Activated naive CD4-positive, alpha-beta T cell (primary cell): ENCODE data around the gene GOLGA8G.
"Not testable (repeated sequence)": the region's sequence is repeated elsewhere in the genome, so short reads cannot be mapped to it uniquely, and the experiment has no call there.

ENCODE experiments used
- DNase-seq, 4 experiments: peaks; one replicate each; lab custom pipeline; 2025; lab: John Stamatoyannopoulos, UW

GOLGA8G gene, protein sequence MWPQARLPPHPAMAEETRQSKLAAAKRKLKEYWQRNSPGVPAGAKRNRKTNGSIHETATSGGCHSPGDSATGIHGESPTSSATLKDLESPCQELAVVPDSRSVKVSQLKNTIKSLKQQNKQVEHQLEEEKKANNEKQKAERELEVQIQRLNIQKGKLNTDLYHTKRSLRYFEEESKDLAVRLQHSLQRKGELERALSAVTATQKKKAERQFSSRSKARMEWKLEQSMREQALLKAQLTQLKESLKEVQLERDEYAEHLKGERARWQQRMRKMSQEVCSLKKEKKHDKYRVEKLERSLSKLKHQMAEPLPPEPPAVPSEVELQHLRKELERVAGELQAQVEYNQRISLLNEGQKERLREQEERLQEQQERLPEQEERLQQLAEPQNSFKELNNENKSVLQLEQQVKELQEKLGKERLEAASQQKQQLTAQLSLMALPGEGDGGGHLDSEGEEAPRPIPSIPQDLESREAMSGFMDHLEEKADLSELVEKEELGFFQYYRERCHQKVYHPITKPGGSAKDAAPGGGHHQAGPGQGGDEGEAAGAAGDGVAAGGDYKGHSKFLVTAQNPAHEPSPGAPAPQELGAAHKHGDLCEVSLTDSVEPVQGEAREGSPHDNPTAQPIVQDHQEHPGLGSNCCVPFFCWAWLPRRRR

DNA sequence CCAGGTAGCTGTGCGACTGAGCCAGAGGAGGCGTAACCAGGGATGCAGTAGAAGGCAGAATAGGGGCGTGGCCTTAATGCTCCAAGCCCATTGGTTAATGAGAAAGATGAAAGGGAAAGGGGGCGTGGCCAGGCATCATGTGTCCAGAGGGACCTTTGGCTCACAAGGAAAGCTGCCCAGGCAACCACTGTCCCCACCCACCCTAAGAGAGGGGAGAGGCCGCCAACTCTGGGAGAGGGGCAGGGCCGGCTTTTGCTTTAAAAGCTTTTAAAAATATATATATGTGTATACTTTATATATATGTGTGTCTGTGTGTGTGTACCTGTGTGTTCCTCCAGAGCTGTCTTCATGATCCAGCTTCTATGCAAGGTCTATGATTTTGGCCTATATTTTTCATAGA is at the start of gene GOLGA8G:
TSS of gene GOLGA8G (minus strand) at position 18 of the 400 bp plus-strand sequence. CDS start 62 bp downstream, outside the sequence.
- not testable (repeated sequence) for DNase-seq

- DNase-seq: not testable (repeated sequence)
Observed at GRCh38 chr15:28573351-28573750, 40.6 kb upstream of the GOLGA8G start.

- DNase-seq: not testable (repeated sequence)
Observed at GRCh38 chr15:28553268-28553667, 20.5 kb upstream of the GOLGA8G start, which contains the start of gene GOLGA6L25. GOLGA6L25 (plus strand) TSS chr15:28553568; CDS start chr15:28553629, 61 bp downstream.

GRCh38 chr15:28515208-28515607 is 17.6 kb downstream of the GOLGA8G start:
- DNase-seq: not testable (repeated sequence)

DNA sequence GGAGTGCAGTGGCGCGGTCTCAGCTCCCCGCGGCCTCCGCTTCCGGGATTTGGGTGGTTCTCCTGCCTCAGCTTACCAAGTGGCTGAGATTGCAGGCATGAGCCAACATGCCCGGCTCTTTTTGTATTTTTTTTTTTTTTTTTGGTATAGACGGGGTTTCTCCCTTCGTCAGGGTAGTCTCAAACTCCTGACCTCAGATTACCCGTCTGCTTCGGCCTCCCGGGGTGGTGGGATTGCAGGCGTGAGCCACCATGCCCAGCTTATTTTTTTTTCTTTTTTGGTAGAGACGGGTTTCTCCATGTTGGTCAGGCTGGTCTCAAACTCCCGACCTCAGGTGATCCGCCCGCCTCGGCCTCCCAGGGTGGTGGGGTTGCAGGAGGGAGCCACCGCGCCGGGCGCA is 18.6 kb downstream of the GOLGA8G start:
- DNase-seq: not testable (repeated sequence)

DNA sequence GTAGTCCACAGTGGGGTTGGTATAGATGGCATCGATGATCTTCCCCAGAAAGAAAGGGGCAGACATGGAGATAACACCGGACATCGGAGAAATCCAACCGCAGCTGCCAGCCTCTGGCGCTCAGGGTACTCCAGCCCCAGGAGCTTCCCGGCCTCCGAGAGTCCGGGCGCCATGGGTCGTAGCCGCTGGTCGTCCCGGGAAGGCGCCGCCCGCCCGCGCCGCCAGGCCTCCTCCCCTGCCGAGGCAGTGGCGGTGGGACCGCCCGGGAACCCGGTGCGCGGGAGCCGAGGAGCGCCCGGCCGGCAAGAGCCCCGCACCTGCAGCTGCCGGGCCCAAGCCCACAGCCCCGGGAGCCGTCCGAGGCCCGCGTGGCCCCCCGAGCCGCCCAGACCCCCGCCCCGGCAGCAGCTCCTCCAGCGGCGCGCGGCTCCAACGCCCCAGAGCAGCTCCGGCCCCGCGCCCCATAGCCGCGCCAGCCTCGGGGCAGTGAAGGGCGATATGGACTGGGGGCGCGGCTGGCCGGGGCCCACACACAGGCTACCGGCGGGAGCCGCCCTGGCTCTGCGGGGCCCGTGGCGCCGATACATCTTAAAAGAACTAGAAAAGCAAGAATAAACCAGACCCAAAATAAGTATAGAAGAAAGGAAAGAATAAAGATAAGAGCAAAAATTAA is 24.4 kb downstream of the GOLGA8G start:
- DNase-seq: not testable (repeated sequence)

DNA sequence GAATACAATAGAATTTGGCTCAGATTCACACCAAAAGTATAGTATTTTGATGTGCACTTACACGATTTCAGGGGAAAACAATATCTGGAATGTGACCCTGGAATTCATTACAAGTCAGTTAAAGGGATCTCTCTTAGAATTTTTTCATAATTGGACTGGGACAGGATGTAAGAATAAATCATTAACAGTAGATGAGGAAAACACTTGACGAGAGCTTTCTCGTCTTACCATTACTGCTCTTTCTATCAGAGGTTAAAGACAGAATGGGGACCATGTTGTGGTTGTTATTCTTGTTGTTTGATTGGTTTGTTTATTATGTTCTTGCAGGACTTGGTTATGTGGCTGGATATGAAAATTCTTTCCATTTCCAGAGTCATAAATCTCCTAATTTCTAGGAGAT is 51.4 kb downstream of the GOLGA8G start:
- DNase-seq: not testable (repeated sequence)
